IPS DF 6.9 (cell line): ENCODE measurements around the gene UNC13A.
"Not testable (repeated sequence)": the region's sequence is repeated elsewhere in the genome, so short reads cannot be mapped to it uniquely, and the experiment has no call there.

Experiments used
- DNase-seq: peaks from one replicate; pipeline ENCODE4 v3.0.0-alpha.2; 2013; ENCODE audit warnings: low read depth, low spot score
- H3K27ac ChIP-seq: one replicate; pipeline ENCODE4 v1.5.1; 2013; ENCODE audit warnings: low read length, control low read depth
- H3K27me3 ChIP-seq: 2 replicates; pipeline ENCODE4 v1.6.1; 2013; ENCODE audit warnings: mild to moderate bottlenecking, low read length; ENCODE audit not compliant: control insufficient read depth, insufficient read depth
- H3K36me3 ChIP-seq: 2 replicates; pipeline ENCODE4 v1.6.1; 2013; ENCODE audit warnings: low read length; ENCODE audit not compliant: control insufficient read depth, insufficient read depth
- H3K4me1 ChIP-seq: 2 replicates; pipeline ENCODE4 v1.6.1; 2013; ENCODE audit warnings: low read length; ENCODE audit not compliant: control insufficient read depth, insufficient read depth
- H3K4me3 ChIP-seq: 2 replicates; pipeline ENCODE4 v1.5.1; 2013; ENCODE audit warnings: mild to moderate bottlenecking, low read length
- H3K9me3 ChIP-seq: 2 replicates; pipeline ENCODE4 v1.6.1; 2013; ENCODE audit warnings: low read length, inconsistent platforms; ENCODE audit not compliant: control insufficient read depth, insufficient read depth
- WGBS: extraction: QIAGEN DNeasy Blood & Tissue Kit; methylation state at CpG from one replicate; pipeline ENCODE4 v1.1.7; 2013; ENCODE audit warnings: mixed read lengths, missing lambda C conversion rate; ENCODE audit not compliant: insufficient read length, insufficient coverage; 5-methylcytosine and 5-hydroxymethylcytosine counted together

Gene UNC13A

DNA sequence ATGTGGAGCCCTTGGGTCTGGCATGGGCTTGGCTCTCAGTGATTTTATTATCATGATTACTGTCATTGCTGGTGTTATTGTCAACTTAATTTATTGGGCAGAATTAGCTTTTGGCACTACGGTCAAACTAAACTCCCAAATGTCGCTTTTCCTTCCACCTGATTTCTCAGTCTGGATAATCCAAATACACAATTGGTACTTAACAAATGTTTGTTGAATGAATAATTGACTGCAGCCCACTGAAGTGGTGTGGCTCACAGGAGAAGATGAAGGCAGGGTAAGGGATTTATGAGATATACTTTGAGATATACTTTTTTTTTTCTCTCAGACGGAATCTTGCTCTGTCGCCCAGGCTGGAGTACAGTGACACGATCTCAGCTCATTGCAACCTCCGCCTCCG is 131.2 kb downstream of the UNC13A start:
- Histone ChIP-seq H3K9me3 (no peaks in the 10 kb centered on the region), H3K27me3 (no peaks in the 10 kb centered on the region), H3K4me3 (no peak overlapping the region), H3K4me1 (no peaks in the 10 kb centered on the region), H3K27ac (no peak overlapping the region), H3K36me3 (peaks cover 3% of the 10 kb centered on the region; the same call in 1 of the 2 replicates)
- WGBS, result no CpG with 5 or more reads among the region's 7 CpGs
- no peak for DNase-seq

DNA sequence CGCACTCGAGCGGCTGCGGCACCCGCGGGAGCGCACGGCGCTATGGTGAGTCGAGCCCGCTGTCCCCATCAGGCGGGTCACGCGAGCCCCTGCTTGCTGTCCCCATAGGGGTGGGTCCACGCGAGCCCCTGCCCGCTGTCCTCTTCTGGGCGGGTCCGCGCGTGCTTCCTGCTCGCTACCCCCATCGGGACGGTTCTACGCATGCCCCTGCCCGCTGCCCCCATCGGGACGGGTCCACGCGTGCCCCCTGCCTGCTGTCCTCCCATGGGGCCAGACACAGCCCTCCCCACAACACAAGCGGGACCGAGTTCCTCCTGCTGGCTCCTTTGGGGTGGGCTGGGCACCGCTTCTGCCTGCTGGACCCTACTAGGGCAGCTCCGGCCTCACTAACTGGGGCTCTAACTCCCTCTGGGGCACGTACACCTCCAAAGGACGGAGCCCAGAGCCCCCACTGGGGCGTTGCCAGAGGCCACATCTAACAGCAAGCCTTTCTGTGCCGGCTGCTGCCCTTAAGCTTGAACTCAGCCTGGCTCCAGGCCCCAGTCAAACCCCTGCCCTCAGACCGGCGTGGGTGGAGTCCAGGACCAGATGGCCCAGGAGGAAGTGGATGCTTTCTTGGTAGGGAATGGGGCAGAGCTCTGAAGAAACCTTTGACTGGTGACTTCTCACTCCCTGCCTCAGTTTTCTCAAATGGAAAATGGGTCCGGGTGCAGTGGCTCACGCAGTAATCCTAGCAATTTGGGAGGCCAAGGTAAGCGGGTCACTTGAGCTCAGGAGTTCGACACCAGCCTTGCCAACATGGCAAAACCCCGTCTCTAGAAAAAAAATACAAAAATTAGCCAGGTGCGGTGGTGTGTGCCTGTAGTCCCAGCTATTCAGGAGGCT is 132.0 kb downstream of the UNC13A start:
- no peaks in the 10 kb centered on the region for H3K4me1 ChIP-seq

DNA sequence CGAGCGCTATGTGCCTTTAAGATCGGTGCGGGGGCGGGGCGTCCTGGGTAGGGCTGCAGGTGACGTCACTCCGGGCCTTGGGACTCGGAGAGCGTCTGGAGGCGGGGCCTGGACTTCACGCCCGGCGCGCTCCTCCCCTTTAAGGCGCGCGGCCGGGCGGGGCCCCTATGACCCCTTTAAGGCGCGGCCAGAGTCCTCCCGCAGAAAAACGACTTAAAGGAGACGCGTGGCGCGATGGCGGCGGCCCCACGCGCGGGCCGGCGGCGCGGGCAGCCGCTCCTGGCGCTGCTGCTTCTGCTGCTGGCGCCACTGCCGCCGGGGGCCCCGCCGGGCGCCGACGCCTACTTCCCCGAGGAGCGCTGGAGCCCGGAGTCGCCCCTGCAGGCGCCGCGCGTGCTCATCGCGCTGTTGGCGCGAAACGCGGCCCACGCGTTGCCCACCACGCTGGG is 132.7 kb downstream of the UNC13A start, which contains the start of gene COLGALT1:
Gene COLGALT1 (plus strand): TSS at position 170 of the 449 bp plus-strand sequence. CDS start 65 bp downstream, at position 235.
- Histone ChIP-seq H3K27ac (no peak within 1 kb of the TSS), H3K4me3 (peak within 1 kb of the TSS; percentile 70), H3K36me3 (peaks cover 3% of the 10 kb centered on the region; the same call in 1 of the 2 replicates), H3K27me3 (no peaks in the 10 kb centered on the region), H3K9me3 (no peaks in the 10 kb centered on the region), H3K4me1 (no peaks in the 10 kb centered on the region)
- no peak for DNase-seq
- no CpG with 5 or more reads among the region's 64 CpGs for WGBS

More for the DNA sequence above, 132.0 kb downstream of the UNC13A start:
- H3K36me3 ChIP-seq, result peaks cover 3% of the 10 kb centered on the region; the same call in 1 of the 2 replicates
- DNase-seq, result no peak
- peak overlapping the region; percentile 70 for H3K4me3 ChIP-seq
- WGBS, result no CpG with 5 or more reads among the region's 46 CpGs
- H3K27ac ChIP-seq, result no peak overlapping the region
- H3K9me3 ChIP-seq, result no peaks in the 10 kb centered on the region
- H3K27me3 ChIP-seq, result no peaks in the 10 kb centered on the region

DNA sequence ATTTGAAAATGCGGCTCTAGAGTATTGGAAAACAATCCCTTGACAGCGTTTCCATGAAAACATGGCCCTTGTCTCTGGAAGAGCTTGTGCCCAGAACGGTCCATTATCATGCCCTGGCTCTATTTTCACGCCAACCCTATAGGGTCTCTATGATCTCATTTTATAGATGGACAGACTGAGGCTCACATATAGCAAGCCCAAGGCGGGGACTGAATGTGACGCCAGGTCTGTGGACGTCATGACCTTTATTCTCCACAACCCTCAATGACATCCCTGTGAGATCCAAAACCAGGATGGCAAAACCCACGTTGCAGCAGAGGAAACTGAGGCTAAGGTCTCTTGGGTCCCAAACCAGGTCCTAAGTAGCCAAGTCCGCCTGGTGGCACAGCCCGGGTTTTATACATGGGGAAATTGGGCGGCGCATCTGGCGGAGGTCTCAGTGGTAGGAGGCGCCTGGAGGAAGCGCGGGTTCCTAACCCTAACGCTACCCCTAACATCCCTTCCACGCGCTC is 133.1 kb downstream of the UNC13A start:
- H3K27ac ChIP-seq, result no peak overlapping the region
- H3K27me3 ChIP-seq, result no peaks in the 10 kb centered on the region
- H3K36me3 ChIP-seq, result no peaks in the 10 kb centered on the region; the same call in 1 of the 2 replicates
- no peaks in the 10 kb centered on the region for H3K9me3 ChIP-seq
- WGBS, result no CpG with 5 or more reads among the region's 19 CpGs
- peak overlapping the region; percentile 5; the same call in 1 of the 2 replicates for H3K4me3 ChIP-seq
- H3K4me1 ChIP-seq, result no peaks in the 10 kb centered on the region
- no peak for DNase-seq

DNA sequence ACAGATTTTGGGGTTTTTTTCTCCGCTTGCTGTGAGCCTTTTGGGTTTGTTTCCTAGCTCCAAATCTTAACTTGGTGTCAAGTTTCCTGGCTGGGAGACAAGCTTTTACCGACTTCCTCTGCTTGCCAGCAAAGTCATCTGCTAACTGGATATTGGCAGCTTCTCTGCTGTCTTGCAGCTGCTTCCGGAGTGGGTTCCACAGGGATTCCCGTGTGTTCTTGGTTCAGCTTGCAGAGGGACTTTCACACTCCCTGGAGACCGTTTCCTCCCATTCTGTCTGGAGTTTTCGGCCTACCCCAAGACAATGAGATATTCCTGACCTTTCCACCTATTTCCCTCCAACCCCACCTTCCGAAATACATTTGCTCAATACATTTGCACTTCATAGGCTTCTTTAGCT is 134.9 kb downstream of the UNC13A start:
- Histone ChIP-seq H3K27me3 (no peaks in the 10 kb centered on the region), H3K4me1 (no peaks in the 10 kb centered on the region), H3K36me3 (no peaks in the 10 kb centered on the region), H3K27ac (no peak overlapping the region), H3K9me3 (no peaks in the 10 kb centered on the region), H3K4me3 (no peak overlapping the region)
- DNase-seq, result no peak
- WGBS, result no CpG with 5 or more reads among the region's 7 CpGs

DNA sequence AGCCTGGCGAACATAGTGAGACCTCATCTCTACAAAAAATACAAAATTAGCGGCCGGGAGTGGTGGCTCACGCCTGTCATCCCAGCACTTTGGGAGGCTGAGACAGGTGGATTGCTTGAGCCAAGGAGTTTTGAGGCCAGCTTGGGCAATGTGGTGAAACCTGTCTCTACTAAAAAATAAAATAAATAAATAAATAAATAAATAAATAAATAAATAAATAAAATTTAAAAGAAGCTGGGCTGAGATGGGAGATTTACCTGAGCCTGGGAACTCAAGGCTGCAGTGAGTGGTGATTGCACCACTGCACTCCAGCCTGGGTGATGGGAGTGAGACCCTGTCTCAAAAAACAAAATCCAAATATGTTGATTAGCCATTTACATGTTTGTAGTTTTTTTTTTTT is 135.4 kb downstream of the UNC13A start:
- DNase-seq, H3K36me3 ChIP-seq, H3K27me3 ChIP-seq, H3K4me3 ChIP-seq, H3K4me1 ChIP-seq, H3K27ac ChIP-seq, H3K9me3 ChIP-seq: not testable (repeated sequence)
- WGBS, result no CpG with 5 or more reads among the region's 4 CpGs
